HL-60 (cell line): ENCODE results near the gene SLC24A3.

Experiments
- DNase-seq, 2 experiments: peaks; one replicate each; pipeline ENCODE4 v3.0.0-alpha.2; 2010 to 2020; ENCODE audit warnings: low read depth in 1 of 2, low spot score in 1 of 2
- H3K27ac ChIP-seq: fragments of 250-450 bp; sonication (Bioruptor Pico); replicated peaks from 2 replicates; pipeline ENCODE4 v1.5.1; 2020; ENCODE audit warnings: mild to moderate bottlenecking, moderate library complexity
- H3K27me3 ChIP-seq: fragments of 250-450 bp; sonication (Bioruptor Pico); 2 replicates; pipeline ENCODE4 v1.5.1; 2021; ENCODE audit warnings: mild to moderate bottlenecking, moderate library complexity; ENCODE audit not compliant: insufficient read depth, poor library complexity, severe bottlenecking
- H3K4me3 ChIP-seq: replicated peaks from 2 replicates; pipeline ENCODE4 v1.5.1; 2011; ENCODE audit warnings: mild to moderate bottlenecking, control low read depth, low read length; ENCODE audit not compliant: insufficient read depth
- GABPA ChIP-seq: IDR thresholded peaks from 2 replicates; pipeline ENCODE4 v1.6.1; 2012; ENCODE audit warnings: low read depth
- POLR2AphosphoS5 ChIP-seq: IDR thresholded peaks from 2 replicates; pipeline ENCODE4 v1.6.1; 2012; ENCODE audit warnings: low read depth
- SPI1 ChIP-seq: IDR thresholded peaks from 2 replicates; pipeline ENCODE4 v1.6.1; 2012; ENCODE audit warnings: low read depth, mild to moderate bottlenecking, borderline replicate concordance
- TF ChIP-seq, protein P1 (sequence below): IDR thresholded peaks from 2 replicates; pipeline ENCODE4 v1.6.1; 2012; ENCODE audit warnings: low read depth; ENCODE audit not compliant: insufficient replicate concordance
- TF ChIP-seq, protein P2 (sequence below): IDR thresholded peaks from one replicate; pipeline ENCODE4 v1.5.1; 2011; ENCODE audit warnings: low read length, control low read depth, inconsistent platforms; ENCODE audit not compliant: insufficient read depth

The SLC24A3 gene

DNA sequence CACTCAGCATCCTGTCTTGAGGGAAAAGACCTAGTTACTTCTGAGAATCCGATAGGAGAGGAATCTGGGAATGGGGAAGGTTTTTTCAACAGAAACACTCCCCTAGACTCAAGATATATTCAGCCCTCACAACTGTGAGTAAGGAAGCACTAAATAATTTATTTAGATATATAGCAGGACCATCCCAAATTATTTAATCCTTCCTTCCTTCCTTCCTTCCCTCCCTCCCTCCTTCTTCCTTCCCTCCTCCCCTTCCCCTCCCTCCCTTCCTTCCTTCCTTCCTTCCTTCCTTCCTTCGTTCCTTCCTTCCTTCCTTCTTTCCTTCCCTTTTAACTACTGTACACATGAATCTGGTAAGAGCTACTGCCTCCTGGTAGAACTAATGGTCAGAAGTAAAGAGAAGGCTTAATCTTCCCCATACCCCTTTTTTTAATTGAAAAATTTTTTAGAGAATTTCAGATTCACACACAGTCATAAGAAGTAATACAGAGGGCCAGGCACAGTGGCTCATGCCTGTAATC, 10.1 kb downstream of the SLC24A3 start:
- Histone ChIP-seq H3K27me3 (no peaks in the 10 kb centered on the region), H3K27ac (no peak overlapping the region), H3K4me3 (no peak overlapping the region)
- no peak for DNase-seq
- TF ChIP-seq POLR2AphosphoS5, result no peak
- no peak for TF ChIP-seq SPI1
- TF ChIP-seq, protein P1, sequence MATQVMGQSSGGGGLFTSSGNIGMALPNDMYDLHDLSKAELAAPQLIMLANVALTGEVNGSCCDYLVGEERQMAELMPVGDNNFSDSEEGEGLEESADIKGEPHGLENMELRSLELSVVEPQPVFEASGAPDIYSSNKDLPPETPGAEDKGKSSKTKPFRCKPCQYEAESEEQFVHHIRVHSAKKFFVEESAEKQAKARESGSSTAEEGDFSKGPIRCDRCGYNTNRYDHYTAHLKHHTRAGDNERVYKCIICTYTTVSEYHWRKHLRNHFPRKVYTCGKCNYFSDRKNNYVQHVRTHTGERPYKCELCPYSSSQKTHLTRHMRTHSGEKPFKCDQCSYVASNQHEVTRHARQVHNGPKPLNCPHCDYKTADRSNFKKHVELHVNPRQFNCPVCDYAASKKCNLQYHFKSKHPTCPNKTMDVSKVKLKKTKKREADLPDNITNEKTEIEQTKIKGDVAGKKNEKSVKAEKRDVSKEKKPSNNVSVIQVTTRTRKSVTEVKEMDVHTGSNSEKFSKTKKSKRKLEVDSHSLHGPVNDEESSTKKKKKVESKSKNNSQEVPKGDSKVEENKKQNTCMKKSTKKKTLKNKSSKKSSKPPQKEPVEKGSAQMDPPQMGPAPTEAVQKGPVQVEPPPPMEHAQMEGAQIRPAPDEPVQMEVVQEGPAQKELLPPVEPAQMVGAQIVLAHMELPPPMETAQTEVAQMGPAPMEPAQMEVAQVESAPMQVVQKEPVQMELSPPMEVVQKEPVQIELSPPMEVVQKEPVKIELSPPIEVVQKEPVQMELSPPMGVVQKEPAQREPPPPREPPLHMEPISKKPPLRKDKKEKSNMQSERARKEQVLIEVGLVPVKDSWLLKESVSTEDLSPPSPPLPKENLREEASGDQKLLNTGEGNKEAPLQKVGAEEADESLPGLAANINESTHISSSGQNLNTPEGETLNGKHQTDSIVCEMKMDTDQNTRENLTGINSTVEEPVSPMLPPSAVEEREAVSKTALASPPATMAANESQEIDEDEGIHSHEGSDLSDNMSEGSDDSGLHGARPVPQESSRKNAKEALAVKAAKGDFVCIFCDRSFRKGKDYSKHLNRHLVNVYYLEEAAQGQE, result no peak
- TF ChIP-seq, protein P2, sequence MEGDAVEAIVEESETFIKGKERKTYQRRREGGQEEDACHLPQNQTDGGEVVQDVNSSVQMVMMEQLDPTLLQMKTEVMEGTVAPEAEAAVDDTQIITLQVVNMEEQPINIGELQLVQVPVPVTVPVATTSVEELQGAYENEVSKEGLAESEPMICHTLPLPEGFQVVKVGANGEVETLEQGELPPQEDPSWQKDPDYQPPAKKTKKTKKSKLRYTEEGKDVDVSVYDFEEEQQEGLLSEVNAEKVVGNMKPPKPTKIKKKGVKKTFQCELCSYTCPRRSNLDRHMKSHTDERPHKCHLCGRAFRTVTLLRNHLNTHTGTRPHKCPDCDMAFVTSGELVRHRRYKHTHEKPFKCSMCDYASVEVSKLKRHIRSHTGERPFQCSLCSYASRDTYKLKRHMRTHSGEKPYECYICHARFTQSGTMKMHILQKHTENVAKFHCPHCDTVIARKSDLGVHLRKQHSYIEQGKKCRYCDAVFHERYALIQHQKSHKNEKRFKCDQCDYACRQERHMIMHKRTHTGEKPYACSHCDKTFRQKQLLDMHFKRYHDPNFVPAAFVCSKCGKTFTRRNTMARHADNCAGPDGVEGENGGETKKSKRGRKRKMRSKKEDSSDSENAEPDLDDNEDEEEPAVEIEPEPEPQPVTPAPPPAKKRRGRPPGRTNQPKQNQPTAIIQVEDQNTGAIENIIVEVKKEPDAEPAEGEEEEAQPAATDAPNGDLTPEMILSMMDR, result no peak
- TF ChIP-seq GABPA, result no peak

DNA sequence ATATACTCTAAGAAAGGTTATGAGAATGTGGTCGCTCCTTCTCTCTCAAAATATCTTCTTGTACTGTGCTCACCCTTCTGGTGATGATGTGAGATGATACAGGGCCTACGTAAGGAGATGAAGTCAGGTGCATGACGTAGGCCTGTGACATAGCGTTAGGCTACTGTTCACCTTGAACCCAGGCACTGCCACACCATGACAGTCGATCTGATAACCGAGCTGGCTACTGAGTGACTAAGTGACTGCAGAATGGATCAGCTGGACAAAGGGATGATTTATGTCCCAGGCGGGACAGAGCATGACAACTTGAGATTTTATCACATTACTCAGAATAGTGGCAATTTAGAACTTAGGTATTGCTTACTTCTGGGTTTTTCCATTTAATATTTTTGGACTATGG, 11.2 kb downstream of the SLC24A3 start:
- no peak for DNase-seq
- TF ChIP-seq, protein P2, result no peak
- no peak for TF ChIP-seq POLR2AphosphoS5
- Histone ChIP-seq H3K27me3 (no peaks in the 10 kb centered on the region), H3K4me3 (no peak overlapping the region), H3K27ac (no peak overlapping the region)

DNA sequence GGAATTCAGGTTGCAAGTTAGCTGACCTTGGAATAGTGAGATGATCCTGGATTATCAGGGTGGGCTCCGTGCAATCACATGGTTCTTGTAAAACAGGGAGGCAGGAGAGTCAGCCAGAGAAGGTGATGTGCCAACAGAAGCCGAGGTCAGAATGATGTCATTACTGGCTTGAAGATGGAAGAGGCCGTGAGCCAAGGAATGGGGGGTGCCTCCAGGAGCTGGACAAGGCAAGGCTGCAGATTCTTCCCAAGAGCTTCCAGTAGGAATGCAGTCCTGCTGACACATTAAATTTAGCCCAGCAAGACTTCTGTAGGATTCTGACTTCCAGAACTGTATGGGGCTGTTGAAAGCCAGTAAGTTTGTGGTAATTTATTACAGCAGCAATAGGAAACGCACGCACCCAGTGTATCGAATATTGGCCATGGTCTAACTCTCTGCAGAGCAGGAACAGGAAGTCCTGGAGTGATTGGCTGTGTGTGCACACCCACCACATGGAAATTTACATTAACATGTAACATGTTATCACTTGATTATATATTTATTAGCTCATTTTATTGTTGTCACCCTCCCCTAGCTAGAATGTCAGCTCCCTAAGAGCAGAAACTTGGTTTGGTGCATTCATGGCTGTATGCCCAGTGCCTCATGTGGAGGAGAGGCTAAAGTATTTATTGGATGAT, 19.1 kb downstream of the SLC24A3 start:
- TF ChIP-seq, protein P1, result no peak
- TF ChIP-seq POLR2AphosphoS5 (no peak), GABPA (no peak), SPI1 (no peak)
- TF ChIP-seq, protein P2, result no peak
- H3K27me3 ChIP-seq, result no peaks in the 10 kb centered on the region
- no peak overlapping the region for H3K4me3 ChIP-seq
- DNase-seq, result no peak
- no peak overlapping the region for H3K27ac ChIP-seq
